HEK293 (cell line): Measurements from ENCODE around the gene FBXO5.
A peak's percentile ranks its signal among the peaks of the same experiment; 100 is the strongest.

Source experiments
- GLI2 ChIP-seq: fragments of 450-650 bp; formaldehyde crosslinking; IDR thresholded peaks from 2 replicates; pipeline ENCODE4; 2017; ENCODE audit warnings: missing biosample characterization, missing genetic modification characterization, low read depth, borderline replicate concordance
- MZF1 ChIP-seq: fragments of 450-650 bp; formaldehyde crosslinking; IDR thresholded peaks from 2 replicates; pipeline ENCODE4 v1.5.1; 2017; ENCODE audit warnings: missing biosample characterization, missing genetic modification characterization, borderline replicate concordance
- PRDM10 ChIP-seq: fragments of 450-650 bp; formaldehyde crosslinking; IDR thresholded peaks from 2 replicates; pipeline ENCODE4 v1.5.1; 2016; ENCODE audit warnings: missing biosample characterization, missing genetic modification characterization
- SETDB1 ChIP-seq: IDR thresholded peaks from one replicate; pipeline ENCODE4 v1.6.1; 2017; ENCODE audit warnings: mild to moderate bottlenecking, low read length, moderate library complexity, mixed read lengths; ENCODE audit not compliant: insufficient read length
- ZBTB48 ChIP-seq: fragments of 450-650 bp; formaldehyde crosslinking; IDR thresholded peaks from 2 replicates; pipeline ENCODE4 v1.5.1; 2016; ENCODE audit warnings: missing biosample characterization, missing genetic modification characterization
- ZFHX2 ChIP-seq: fragments of 450-650 bp; formaldehyde crosslinking; conservative IDR thresholded peaks from 2 replicates; pipeline ENCODE4 v1.5.1; 2016; ENCODE audit warnings: missing biosample characterization, missing genetic modification characterization
- ZNF146 ChIP-seq: fragments of 450-650 bp; formaldehyde crosslinking; IDR thresholded peaks from 2 replicates; pipeline ENCODE4 v1.5.1; 2016; ENCODE audit warnings: missing biosample characterization, missing genetic modification characterization
- ZNF157 ChIP-seq: fragments of 450-650 bp; formaldehyde crosslinking; IDR thresholded peaks from 2 replicates; pipeline ENCODE4 v1.5.1; 2016; ENCODE audit warnings: missing biosample characterization, missing genetic modification characterization
- ZNF169 ChIP-seq: fragments of 450-650 bp; formaldehyde crosslinking; IDR thresholded peaks from 2 replicates; pipeline ENCODE4 v1.5.1; 2016; ENCODE audit warnings: missing biosample characterization, missing genetic modification characterization
- ZNF23 ChIP-seq: fragments of 450-650 bp; formaldehyde crosslinking; IDR thresholded peaks from 2 replicates; pipeline ENCODE4 v1.5.1; 2016; ENCODE audit warnings: missing biosample characterization, missing genetic modification characterization, borderline replicate concordance
- ZNF24 ChIP-seq: fragments of 450-650 bp; formaldehyde crosslinking; IDR thresholded peaks from 2 replicates; pipeline ENCODE4 v1.5.1; 2016; ENCODE audit warnings: missing biosample characterization, missing genetic modification characterization
- ZNF341 ChIP-seq: fragments of 450-650 bp; formaldehyde crosslinking; IDR thresholded peaks from 2 replicates; pipeline ENCODE4; 2016; ENCODE audit warnings: low read depth, missing biosample characterization, missing genetic modification characterization
- ZNF398 ChIP-seq: fragments of 450-650 bp; formaldehyde crosslinking; IDR thresholded peaks from 2 replicates; pipeline ENCODE4 v1.5.1; 2017; ENCODE audit warnings: missing biosample characterization, missing genetic modification characterization
- ZNF544 ChIP-seq: fragments of 450-650 bp; formaldehyde crosslinking; IDR thresholded peaks from 2 replicates; pipeline ENCODE4 v1.5.0; 2017; ENCODE audit warnings: missing biosample characterization, missing genetic modification characterization
- ZNF548 ChIP-seq: fragments of 450-650 bp; formaldehyde crosslinking; IDR thresholded peaks from 2 replicates; pipeline ENCODE4 v1.5.1; 2016; ENCODE audit warnings: missing biosample characterization, missing genetic modification characterization
- ZNF629 ChIP-seq: fragments of 450-650 bp; formaldehyde crosslinking; IDR thresholded peaks from 2 replicates; pipeline ENCODE4 v1.5.1; 2017; ENCODE audit warnings: missing biosample characterization, missing genetic modification characterization
- ZNF664 ChIP-seq: fragments of 450-650 bp; formaldehyde crosslinking; IDR thresholded peaks from 2 replicates; pipeline ENCODE4 v1.5.1; 2016; ENCODE audit warnings: missing biosample characterization, missing genetic modification characterization
- ZNF785 ChIP-seq: fragments of 450-650 bp; formaldehyde crosslinking; IDR thresholded peaks from 2 replicates; pipeline ENCODE4 v1.5.1; 2016; ENCODE audit warnings: missing biosample characterization, missing genetic modification characterization
- ZNF791 ChIP-seq: fragments of 450-650 bp; formaldehyde crosslinking; IDR thresholded peaks from 2 replicates; pipeline ENCODE4 v1.5.1; 2016; ENCODE audit warnings: missing biosample characterization, missing genetic modification characterization
- ZNF792 ChIP-seq: fragments of 450-650 bp; formaldehyde crosslinking; IDR thresholded peaks from 2 replicates; pipeline ENCODE4 v1.5.1; 2016; ENCODE audit warnings: missing biosample characterization, missing genetic modification characterization
- ZSCAN5A ChIP-seq: fragments of 450-650 bp; formaldehyde crosslinking; IDR thresholded peaks from 2 replicates; pipeline ENCODE4 v1.5.1; 2016; ENCODE audit warnings: missing biosample characterization, missing genetic modification characterization
- TF ChIP-seq, protein P1 (sequence below): fragments of 450-650 bp; formaldehyde crosslinking; IDR thresholded peaks from 2 replicates; pipeline ENCODE4 v1.5.1; 2017; ENCODE audit warnings: missing biosample characterization, missing genetic modification characterization
- TF ChIP-seq, protein P2 (sequence below): fragments of 450-650 bp; formaldehyde crosslinking; IDR thresholded peaks from 2 replicates; pipeline ENCODE4 v1.5.1; 2016; ENCODE audit warnings: missing biosample characterization, missing genetic modification characterization
- TF ChIP-seq, protein P3 (sequence below): fragments of 450-650 bp; formaldehyde crosslinking; IDR thresholded peaks from 2 replicates; pipeline ENCODE4 v1.5.1; 2016; ENCODE audit warnings: missing biosample characterization, missing genetic modification characterization

The FBXO5 gene

DNA sequence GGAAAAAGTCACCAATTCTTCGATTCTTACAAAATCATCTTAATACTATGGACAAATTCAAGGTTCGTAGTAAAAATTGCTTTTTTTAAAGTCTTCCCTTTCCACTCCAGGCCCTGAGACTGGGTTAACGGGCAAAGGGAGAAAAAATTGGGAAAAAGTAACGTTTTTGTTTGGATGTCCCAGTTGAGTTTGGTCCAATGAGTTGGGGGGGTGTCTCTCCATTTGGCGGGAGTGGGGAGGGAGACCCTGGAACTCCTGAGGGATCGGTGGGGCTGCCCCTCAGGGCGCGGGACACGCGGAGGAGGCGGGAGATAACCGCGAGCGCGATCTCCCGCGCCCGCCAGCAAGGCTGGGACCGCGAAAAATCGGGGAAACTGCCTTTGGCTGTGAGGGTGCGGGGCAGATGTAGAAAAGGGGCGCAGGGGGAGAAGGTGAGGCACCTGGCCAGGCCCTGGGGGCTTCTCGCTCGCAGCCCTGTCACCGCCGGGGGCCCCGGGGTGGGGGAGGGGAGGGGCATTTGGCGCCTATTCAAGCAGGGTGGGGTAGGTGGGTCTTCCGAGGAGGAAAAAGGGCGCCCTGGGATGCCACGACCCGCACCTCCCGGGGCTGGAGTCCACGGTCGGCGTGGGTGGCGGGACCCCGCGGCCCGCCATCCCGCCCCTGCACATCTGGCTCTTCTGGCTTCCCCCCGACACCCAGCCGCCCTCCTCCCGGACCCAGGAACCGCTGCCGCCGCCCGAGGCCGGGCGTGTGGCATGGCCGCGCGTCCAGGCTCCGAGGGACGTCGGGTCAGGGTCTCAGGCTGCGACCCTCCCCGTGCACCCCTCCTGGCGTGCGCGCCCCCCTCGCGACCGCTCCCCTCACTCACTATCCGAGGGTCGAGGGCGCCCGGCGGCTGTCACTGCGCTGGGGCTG is 595 bp downstream of the FBXO5 start (continued):
- no peak for TF ChIP-seq ZBTB48
- no peak for TF ChIP-seq ZNF664 (tag by site-specific recombination)
- TF ChIP-seq, protein P1, sequence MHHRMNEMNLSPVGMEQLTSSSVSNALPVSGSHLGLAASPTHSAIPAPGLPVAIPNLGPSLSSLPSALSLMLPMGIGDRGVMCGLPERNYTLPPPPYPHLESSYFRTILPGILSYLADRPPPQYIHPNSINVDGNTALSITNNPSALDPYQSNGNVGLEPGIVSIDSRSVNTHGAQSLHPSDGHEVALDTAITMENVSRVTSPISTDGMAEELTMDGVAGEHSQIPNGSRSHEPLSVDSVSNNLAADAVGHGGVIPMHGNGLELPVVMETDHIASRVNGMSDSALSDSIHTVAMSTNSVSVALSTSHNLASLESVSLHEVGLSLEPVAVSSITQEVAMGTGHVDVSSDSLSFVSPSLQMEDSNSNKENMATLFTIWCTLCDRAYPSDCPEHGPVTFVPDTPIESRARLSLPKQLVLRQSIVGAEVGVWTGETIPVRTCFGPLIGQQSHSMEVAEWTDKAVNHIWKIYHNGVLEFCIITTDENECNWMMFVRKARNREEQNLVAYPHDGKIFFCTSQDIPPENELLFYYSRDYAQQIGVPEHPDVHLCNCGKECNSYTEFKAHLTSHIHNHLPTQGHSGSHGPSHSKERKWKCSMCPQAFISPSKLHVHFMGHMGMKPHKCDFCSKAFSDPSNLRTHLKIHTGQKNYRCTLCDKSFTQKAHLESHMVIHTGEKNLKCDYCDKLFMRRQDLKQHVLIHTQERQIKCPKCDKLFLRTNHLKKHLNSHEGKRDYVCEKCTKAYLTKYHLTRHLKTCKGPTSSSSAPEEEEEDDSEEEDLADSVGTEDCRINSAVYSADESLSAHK (tag by site-specific recombination), result no peak
- TF ChIP-seq ZNF146 (tag by site-specific recombination), result no peak
- no peak for TF ChIP-seq ZSCAN5A (tag by site-specific recombination)
- no peak for TF ChIP-seq ZNF24 (tag by site-specific recombination)
- no peak for TF ChIP-seq ZNF792
- TF ChIP-seq, protein P2, sequence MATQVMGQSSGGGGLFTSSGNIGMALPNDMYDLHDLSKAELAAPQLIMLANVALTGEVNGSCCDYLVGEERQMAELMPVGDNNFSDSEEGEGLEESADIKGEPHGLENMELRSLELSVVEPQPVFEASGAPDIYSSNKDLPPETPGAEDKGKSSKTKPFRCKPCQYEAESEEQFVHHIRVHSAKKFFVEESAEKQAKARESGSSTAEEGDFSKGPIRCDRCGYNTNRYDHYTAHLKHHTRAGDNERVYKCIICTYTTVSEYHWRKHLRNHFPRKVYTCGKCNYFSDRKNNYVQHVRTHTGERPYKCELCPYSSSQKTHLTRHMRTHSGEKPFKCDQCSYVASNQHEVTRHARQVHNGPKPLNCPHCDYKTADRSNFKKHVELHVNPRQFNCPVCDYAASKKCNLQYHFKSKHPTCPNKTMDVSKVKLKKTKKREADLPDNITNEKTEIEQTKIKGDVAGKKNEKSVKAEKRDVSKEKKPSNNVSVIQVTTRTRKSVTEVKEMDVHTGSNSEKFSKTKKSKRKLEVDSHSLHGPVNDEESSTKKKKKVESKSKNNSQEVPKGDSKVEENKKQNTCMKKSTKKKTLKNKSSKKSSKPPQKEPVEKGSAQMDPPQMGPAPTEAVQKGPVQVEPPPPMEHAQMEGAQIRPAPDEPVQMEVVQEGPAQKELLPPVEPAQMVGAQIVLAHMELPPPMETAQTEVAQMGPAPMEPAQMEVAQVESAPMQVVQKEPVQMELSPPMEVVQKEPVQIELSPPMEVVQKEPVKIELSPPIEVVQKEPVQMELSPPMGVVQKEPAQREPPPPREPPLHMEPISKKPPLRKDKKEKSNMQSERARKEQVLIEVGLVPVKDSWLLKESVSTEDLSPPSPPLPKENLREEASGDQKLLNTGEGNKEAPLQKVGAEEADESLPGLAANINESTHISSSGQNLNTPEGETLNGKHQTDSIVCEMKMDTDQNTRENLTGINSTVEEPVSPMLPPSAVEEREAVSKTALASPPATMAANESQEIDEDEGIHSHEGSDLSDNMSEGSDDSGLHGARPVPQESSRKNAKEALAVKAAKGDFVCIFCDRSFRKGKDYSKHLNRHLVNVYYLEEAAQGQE (tag by site-specific recombination), result peak; percentile 9; the same call in 1 of the 2 replicates
- no peak for TF ChIP-seq ZNF548
- TF ChIP-seq ZNF23 (tag by site-specific recombination), result no peak
- TF ChIP-seq ZNF791, result no peak
- TF ChIP-seq ZFHX2, result peak; percentile 46
- TF ChIP-seq SETDB1, result no peak
- peak; percentile 52; the same call in 1 of the 2 replicates for TF ChIP-seq ZNF398
- TF ChIP-seq, protein P3, sequence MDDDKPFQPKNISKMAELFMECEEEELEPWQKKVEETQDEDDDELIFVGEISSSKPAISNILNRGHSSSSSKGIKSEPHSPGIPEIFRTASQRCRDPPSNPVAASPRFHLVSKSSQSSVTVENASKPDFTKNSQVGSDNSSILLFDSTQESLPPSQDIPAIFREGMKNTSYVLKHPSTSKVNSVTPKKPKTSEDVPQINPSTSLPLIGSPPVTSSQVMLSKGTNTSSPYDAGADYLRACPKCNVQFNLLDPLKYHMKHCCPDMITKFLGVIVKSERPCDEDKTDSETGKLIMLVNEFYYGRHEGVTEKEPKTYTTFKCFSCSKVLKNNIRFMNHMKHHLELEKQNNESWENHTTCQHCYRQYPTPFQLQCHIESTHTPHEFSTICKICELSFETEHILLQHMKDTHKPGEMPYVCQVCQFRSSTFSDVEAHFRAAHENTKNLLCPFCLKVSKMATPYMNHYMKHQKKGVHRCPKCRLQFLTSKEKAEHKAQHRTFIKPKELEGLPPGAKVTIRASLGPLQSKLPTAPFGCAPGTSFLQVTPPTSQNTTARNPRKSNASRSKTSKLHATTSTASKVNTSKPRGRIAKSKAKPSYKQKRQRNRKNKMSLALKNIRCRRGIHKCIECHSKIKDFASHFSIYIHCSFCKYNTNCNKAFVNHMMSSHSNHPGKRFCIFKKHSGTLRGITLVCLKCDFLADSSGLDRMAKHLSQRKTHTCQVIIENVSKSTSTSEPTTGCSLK (tag by site-specific recombination), result no peak
- TF ChIP-seq GLI2 (tag by site-specific recombination), result no peak
- TF ChIP-seq ZNF341 (tag by site-specific recombination), result peak; percentile 97
- no peak for TF ChIP-seq ZNF169 (tag by site-specific recombination)
- TF ChIP-seq ZNF785, result no peak
- TF ChIP-seq ZNF629 (tag by site-specific recombination), result no peak
- TF ChIP-seq MZF1 (tag by site-specific recombination), result no peak
- TF ChIP-seq ZNF544 (tag by site-specific recombination), result no peak
- no peak for TF ChIP-seq ZNF157
- TF ChIP-seq PRDM10 (tag by site-specific recombination), result no peak
